GM19438 (cell line): ENCODE results near the gene ZFX.
"Not testable (repeated sequence)": the region's sequence is repeated elsewhere in the genome, so short reads cannot be mapped to it uniquely, and the experiment has no call there.

ENCODE experiments used
- ATAC-seq: cut with Tn5 transposase; IDR thresholded peaks from one replicate; pipeline ENCODE4 v1.9.1; 2021; ENCODE audit warnings: low read depth; ENCODE audit not compliant: unreplicated experiment

ZFX gene

DNA sequence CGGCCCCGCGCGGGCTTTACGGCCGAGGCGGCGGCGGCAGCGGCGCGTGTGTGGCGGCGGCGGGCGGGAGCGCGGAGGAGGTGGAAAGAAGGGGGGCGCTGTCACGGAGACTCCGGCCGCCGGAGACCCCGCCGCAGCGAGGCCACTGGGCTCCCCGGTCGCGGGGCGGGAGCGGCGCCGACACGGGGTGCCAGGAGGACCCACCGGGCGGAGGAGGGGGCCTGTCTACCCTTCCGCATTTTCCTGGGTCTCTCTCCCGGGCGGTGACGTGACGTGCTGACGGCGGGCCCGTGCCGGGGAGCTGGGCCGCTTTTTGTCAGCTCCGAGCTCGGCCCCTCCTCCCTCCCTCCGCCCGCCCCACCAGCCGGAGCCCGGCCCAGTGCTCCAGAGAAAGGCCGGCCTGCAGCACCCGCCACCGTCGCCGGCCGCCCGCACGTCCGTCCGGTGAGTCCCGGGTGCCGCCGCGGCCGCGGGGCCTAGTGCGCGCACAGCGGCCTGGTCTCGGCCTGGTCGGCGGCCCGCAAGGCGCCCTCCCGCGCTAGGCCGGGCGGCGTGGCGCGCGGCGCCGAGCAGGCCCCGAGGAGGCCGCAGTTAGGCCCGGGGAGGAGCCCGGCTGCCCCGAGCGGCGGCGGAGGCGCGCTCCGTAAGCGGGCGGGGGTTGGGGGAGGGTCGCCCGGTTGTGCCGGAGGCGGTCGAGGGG, at the start of gene ZFX:
Gene ZFX, plus strand, starts transcription at position 379 of the 700 bp plus-strand sequence. CDS start 23,014 bp downstream, outside the sequence.
- ATAC-seq: peak; percentile 39

DNA sequence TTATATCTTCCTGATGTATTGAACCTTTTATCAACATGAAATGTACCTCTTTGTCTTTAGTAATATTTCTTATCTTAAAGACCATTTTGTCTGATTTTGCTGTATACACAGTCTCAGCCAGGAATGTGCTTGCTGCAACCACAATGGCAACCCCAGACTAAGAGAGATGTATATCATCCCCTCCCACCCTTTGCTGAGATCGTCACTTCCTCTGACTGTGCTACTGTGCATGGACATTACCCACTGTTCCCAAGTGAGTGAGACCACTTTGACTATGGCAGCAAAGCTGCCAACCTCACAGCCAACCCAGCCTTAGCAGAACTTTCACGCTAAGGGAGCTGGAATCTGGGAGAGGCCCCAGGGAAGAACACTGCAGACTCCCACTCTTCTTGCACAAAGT, 48.8 kb upstream of the ZFX start:
- ATAC-seq: no peak

DNA sequence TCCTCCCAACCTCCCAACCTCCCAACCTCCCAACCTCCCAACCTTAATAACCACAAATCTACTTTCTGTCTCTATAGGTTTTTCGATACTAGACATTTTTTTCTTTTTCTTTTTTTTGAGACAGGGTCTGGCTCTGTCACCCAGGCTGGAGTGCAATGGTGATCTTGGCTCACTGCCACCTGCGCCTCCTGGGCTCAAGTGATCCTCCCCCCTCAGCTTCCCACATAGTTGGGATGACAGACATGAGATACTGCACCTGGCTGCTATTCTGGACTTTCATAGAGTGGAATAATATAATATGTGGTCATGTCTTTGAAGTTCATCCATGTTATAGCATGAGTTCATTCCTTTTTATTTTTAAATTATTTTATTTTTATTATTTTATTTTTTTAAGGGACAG, 39.5 kb upstream of the ZFX start:
- ATAC-seq: no peak

DNA sequence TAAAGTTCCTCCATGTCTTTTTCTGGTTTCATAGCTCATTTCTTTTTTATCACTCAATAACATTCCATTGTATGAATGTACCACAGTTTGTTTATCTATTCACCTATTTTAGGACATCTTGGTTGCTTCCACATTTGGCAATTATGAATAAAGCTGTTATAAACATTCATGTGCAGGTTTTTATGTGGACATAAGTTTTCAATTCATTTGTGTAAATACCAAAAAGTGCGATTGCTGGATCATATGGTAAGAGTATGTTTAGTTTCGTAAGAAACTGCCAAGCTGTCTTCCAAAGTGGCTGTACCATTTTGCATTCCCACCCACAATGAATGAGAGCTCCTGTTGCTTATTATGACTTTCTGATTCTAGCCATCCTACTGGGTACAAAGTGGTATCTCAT, 36.3 kb upstream of the ZFX start:
- ATAC-seq: no peak

DNA sequence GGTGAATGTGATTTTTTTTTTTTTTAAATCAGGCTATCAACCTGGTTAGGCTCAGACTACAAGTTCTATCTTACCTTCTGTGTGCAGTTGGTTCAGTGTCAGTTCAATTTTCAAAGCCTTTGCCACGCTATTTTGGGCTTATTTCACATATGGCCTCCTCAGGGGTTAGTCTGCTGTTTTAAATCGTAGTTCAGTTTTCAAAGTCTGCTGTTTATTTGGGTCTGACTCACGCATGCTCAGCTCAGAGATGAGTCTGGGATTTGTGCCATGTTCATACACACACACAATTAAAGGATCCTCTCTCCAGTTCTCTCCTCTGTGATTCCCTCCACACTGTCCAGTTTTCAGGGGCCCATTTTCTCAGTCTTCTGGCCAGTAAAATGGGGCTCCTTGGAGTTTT, 32.3 kb upstream of the ZFX start:
- no peak for ATAC-seq

DNA sequence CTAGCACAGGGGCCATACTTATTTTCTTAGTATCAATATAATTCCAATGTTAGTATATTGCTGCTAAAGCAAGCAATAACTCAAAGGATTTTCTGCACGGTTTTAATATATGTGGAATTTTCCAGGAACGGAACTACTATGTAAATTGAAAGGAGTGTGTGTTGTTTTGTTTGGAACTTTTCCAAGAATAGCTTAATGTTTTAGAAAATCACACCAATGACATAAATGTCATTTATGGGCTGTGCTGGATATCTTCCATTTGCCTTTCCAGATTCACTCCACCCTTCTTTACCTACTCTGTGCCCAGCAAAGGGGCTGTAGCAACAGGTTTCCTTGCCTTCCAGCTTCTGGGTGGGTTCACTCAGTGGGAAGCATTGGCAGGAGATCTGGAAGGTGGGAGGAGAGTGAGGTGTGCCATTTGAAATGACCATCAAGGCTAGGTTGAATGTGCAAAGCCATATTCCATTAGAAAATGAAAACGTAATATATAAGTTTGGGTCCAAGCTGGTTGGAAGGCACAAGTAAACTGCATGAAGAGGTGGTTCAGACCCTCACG, 25.2 kb upstream of the ZFX start:
- no peak for ATAC-seq

DNA sequence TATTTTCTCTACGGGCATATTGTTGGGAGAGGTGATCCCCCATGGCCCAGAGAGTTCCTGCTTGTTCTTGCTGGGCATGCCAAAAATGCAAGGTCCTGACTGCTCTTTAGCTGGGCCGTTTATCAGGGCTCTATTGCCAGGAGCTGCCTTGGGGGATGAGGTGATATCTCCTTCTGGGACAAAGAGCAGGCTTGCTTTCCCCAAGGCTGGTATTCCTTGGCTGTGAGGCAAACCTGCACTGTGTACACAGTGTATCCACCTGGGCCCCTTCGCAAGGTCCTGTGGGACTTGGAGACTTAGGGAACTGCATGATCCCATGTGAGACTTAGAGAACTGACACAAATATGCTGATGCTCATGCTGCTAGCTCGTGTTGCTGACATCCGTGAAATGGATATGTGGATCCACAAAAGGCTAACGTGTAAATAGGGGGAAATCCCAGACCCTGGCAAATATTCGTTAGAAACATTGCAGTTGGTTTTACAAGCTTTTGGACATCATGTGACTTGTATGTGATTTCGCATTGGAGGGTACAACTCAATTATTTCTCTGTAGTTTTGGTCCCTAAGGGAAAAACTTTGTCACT, 24.4 kb upstream of the ZFX start:
- no peak for ATAC-seq

DNA sequence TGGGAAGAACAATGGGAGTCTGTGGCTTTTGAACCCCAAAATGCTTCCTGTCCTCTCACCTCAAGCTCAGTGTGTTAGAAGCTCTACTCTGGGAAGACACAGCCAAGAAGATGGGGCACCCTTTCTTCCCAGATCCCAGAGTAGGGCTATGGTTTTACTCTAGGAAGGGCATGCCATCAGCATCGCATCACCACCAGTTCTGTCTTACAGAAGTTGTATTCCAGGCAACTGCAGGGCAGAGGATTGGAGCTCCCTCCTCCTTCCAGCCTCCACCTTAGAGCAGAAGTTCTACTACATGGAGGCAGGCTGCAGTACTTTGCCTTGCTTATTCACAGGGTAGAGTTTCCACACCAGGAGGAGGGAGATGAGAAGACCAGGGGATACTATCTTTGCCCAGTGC, 18.1 kb upstream of the ZFX start:
- no peak for ATAC-seq

DNA sequence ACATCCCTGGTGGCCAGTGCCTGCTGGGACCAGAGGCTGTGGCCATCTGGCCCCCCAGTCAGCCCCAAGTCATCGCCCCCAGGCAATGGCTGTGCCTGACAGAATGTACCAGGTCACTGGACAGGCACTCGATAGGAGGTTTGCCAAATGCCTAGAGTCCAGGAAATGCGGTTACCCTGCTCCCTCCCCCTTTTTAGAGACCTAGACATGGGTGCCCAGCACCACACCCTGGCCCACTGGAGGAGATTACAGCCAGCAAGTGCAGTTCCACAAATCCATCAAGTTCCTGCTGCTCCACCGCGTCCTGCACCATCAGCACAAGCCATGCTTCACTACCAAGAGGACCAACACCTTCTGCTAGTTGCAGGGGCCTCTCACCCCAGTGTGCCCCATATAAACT, 16.2 kb upstream of the ZFX start:
- ATAC-seq: no peak

DNA sequence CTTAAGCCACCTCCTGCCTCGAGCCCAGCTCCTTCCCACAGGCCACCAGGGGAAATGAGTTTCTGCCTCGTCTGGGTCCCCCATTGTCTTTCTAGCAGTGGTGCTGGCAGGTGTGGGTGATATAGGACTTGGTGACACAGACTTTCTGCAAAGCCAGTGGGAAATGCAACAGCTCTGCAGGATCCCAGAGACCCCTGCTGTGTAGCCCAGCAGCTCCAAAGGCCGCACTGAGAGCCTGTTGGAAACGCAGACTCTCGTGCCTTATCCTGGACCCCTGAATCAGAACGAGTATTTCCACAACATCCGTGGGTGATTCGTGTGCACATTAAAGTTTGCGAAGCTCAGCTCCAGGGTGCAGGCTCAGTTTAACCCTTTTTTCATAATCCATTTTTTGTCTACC, 13.8 kb upstream of the ZFX start:
- ATAC-seq: not testable (repeated sequence)

DNA sequence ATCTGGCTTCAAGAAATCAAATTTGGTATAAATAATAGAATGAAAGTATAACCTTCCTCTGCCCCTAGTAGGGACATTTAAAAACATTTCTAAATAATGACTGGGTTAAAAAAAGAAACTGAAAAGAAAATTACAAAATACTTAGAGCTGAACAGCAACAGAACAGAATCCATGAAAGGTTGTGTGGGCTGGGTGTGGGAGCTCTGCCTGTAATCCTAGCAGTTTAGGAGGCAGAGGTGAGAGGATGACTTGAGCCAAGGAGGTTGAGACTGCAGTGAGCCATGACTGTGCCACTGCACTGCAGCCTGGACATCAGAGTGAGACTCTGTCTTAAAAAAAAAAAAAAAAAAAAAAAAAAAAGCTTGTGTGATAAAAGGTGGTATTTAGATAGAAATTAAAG, 12.3 kb upstream of the ZFX start:
- ATAC-seq: no peak

DNA sequence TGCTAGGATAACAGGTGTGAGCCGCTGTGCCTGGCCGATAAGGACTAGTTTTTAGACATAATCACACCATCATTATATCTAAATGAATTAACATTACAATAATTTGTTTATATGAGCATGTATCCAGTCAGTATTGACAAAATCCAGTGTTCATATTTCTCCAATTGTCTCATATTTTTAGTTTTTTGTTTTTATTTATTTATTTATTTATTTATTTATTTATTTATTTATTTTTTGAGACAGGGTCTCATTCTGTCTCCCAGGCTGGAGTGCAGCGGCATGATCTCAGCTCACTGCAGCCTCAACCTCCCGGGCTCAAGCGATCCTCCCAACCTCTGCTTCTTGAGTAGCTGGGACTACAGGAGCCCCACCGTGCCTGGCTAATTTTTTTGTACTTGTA, 5.5 kb upstream of the ZFX start:
- ATAC-seq: not testable (repeated sequence)

DNA sequence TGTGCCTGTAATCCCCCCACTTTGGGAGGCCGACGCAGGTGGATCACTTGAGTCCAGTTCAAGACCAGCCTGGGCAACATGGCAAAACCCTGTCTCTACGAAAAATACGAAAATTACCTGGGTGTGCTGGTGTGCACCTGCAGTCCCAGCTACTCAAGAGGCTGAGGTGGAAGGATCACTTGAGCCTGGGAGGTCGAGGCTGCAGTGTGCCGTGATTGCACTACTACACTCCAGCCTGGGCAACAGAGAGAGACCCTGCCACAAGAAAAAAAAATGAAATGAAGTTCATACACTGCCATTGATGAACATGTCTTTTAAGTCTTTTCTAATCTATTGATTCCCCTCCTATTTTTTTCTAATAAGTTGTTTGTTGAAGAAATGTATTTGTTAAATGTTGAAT, 5.0 kb upstream of the ZFX start:
- ATAC-seq: no peak

DNA sequence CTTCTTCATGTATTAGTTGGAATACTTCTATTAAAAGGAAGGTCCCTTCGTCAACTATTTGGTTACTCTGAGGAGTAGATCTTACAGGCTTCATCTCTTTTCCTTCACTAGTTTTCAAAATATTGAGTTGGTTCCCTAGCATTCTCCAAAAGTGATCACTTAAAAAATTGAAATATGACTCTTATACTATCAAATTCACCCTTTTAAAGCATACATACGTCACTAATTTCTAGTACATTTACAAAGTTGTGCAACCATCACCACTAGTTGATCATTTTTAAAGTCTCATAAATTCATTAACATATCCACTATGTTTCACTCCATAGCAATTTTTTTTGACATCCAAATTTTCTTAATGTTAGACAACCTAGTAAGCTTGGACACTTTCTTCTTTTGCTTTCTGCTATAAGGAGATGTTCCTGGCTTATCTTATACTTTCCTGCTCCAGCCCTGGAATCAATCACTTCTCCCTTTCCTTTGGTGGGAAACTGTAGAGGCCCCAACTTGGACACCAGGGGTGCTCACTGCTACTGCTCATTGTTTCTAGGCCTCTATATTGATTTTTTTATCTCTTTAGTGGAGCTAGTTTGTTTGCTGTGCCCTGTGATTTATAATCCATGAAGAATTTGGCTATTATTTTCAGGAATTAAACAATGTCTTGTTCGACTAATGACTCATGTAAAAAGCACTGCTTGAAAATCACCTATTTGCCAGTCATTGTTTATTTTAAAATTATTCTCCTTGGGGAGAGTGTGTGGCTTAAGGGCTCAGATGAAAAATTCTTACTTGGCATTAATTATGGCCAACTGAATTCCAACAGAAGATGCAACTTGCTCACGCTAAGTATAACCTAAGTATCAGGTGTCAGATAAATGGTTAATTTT, 4.0 kb upstream of the ZFX start:
- ATAC-seq: no peak

DNA sequence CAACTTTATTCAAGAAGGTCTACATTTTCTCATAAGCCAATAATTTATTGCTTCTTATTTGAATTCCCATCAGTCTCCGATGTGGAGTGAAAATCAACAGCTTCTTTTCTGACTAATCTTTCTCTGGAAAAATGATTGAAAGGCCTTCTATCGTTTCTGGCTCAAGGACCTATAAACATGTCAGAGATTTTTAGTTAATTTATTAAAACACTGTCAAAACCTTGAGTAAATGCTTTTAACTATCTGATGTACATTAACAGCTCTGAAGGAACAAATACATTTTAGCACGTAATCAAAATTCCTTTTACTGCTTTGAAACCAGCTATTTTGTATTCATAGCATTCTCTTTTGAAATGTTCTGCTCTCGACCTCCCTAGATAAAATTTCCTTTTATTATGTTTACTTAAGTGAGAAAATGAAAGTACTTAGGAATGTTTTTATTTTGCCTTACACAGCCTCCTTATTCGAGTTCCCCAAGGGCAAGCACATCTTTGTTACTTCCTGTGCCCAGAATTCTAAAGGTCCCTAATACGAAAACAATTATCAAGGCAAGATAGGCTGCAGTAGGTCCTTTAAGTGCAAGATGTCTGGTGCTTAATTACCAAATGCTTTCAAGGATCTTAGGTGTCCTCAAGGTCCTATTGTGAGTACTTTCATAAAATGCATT, 3.1 kb upstream of the ZFX start:
- no peak for ATAC-seq

DNA sequence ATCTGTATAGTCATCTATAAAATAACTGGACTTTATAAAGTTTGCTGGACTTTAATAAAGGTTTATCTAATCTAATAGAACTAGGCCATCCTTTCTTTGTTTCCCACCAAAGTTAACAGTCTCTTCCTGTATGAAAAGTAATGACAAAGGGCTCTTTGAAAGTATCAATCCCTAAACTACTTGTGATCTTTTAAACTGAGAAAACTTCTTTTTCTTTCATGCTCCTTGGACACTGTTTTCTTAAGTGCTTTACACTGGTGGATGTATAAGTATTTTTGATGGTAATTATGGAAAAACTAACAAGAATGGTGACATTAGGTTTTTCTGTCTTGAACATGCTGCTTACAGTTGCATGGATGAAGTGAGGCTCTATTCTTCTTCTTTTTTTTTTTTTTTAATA, 2.4 kb upstream of the ZFX start:
- ATAC-seq: no peak

DNA sequence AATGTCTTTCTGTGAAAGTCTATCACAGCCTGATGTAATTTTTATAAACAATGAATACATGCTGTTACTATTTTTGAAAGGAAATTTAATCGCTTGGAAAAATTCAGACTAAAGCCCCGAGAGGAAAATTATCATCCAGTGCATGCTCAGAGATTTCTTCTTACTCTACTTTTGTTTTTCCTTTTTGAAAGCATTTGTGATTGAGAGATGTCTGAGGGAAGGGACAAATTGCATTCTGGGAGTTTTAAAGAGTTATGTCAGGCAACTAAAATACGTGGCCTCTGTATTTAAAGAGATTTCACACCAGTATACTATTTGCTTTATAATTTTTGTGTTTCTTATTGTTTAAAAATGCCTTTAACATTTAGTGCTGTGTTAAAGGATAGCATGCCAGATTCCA, 1.4 kb upstream of the ZFX start:
- no peak for ATAC-seq

DNA sequence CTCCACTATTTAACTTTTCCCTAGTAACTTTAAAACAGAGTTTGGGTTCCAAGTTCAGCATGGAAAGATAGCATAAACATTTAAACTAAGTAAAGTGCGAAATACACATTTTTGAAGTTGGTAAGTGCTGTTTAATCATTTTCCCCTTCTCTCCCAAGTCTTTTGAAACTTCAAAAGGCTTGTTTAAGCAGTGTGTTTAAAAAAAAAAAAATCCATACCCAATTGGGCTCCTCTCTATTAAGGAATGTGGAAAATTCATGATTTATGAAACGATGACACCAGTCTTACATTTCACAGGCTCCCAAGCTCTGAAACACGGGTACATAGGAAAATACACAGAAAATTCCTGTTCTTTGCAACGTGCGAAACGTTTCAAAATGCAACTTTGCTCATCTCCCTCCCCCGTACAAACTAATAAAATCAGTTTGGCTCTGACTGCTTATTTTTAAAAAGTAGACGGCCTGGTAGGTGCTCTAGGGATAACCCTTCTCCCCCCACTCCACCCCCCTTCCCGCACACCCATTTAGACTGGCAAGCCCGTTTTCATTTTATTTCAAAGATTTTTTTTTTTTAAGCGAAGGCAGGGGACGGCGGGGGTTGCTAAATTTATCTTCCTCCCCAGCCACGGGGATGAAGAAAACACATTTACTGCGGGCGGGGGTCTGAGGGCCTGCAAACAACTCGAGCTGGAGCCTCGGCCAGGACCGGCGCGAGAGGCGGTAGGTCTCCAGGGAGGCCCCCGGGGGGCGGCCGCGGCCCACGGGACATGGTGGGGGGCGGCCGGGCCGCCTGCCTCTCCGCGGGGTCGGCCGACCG, 786 bp upstream of the ZFX start:
- ATAC-seq: peak; percentile 1

DNA sequence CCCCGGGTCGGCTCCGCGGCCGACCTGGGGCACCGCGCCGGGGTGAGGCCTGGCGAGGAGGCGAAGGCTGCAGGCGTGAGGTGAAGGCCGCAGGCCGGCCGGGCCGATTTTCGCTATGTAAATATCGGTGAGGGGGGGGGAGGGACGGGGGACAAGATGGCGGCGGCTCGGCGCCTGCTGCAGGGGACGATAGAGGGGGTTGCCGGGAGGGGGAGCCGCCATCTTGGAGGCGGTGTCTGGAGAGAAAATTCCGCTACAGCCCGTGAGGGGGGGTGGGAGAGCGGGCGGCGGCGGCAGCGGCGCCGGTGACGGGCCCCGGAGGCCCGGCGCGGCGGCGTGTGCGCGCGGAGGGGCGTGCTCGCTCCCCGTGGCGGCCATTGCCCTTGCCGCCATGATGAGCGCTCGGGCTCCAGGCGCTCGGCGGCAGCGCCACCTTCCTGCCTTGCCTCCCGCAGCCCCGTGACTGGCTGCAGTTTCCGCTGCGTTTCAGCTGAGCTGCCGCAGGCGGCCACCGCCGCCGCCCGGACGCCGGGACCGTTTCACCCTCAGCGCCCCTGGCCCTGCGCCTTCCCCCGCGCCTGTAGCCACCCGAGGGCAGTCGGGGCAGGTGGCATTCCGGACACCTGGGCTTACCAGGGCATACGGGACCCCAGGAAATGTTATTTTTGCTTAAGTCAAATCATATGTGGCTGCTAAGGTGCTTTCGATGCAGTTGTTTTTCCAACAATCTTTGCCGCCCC, 692 bp downstream of the ZFX start:
- ATAC-seq: peak; percentile 59
